ENCODE measurements around the gene SLC25A25.
A peak's percentile ranks its signal among the peaks of the same experiment; 100 is the strongest.
"Not testable (repeated sequence)": the region's sequence is repeated elsewhere in the genome, so short reads cannot be mapped to it uniquely, and the experiment has no call there.

Gene SLC25A25

DNA sequence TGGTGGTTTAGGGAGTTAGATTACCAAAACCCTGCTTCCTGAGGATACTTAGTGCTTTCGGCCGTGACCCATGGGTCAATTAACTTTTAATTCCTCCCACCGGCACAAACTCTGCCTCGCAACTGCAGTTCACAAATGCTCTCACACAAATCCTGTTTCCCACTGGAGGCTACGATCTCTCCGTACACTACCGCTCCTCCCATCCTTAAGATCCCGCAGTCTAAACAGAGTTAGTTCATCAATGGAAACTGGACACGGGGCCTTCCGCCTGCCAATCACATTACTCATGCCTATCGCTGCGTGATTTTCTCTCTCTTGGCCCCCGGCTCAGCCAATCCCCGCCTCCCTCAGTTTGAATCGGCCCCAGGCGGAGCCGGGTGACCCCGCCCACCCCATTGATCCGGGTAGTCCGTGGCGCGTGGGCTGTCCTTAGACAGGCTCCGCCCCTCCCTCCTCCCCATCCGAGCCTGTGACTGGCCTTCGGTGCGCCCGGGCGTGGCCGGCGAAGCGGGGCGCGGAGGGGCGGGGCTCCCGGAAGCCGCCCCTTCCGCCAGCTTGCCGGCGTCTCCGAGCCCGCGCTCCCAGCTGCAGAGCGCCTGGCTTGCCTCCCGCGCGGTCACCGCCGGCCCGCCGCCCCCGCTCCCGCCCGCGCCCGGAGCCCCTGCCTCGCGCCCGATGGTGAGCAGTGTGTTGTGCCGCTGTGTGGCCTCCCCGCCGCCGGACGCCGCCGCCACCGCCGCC, at the start of gene SLC25A25:
TSS of gene SLC25A25 (plus strand) at position 588 of the 741 bp plus-strand sequence. CDS start at position 676, 88 bp downstream.
- H3K4me3 ChIP-seq (ENCODE audit: low read length): peak within 1 kb of the TSS; percentile 90
- peaks cover 4% of the 10 kb centered on the region for H3K36me3 ChIP-seq (ENCODE audit: control insufficient read depth, insufficient read depth, low read length)
- no peaks in the 10 kb centered on the region for H3K9me3 ChIP-seq (ENCODE audit: control insufficient read depth, low read length)
- peaks cover 28% of the 10 kb centered on the region for H3K4me1 ChIP-seq (ENCODE audit: control insufficient read depth, insufficient read depth, low read length)
- no peaks in the 10 kb centered on the region for H3K27me3 ChIP-seq (ENCODE audit: control insufficient read depth, insufficient read depth, low read length)
- H3K9ac ChIP-seq (ENCODE audit: low read length): peak within 1 kb of the TSS; percentile 93

DNA sequence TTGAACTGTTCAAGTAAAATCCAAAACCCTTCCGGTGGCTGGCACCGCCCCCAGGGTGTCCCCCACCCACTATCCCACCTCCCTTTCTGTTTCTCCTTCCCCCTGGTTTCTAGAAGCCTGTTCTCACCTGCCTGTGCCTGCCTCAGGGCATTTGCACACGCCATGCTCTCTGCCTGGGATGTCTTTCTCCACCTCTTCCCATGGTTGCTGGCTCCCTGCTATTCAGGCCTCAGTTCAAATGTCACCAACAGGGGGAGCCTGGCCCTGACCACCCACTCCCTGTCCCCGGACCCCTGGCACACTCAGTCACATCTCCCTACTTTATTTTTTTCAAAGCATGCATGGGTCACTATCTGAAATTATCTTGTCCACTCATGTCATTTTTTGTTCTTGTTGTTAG, 47.3 kb upstream of the SLC25A25 start:
- Histone ChIP-seq H3K4me3 (ENCODE audit: low read length) (no peak overlapping the region), H3K27me3 (ENCODE audit: control insufficient read depth, insufficient read depth, low read length) (no peaks in the 10 kb centered on the region), H3K4me1 (ENCODE audit: control insufficient read depth, insufficient read depth, low read length) (peaks cover 21% of the 10 kb centered on the region), H3K9ac (ENCODE audit: low read length) (no peak overlapping the region), H3K36me3 (ENCODE audit: control insufficient read depth, insufficient read depth, low read length) (no peaks in the 10 kb centered on the region), H3K9me3 (ENCODE audit: control insufficient read depth, low read length) (no peaks in the 10 kb centered on the region)

- H3K9me3 ChIP-seq (ENCODE audit: control insufficient read depth, low read length): no peaks in the 10 kb centered on the region
- H3K4me3 ChIP-seq (ENCODE audit: low read length): no peak overlapping the region
- H3K4me1 ChIP-seq (ENCODE audit: control insufficient read depth, insufficient read depth, low read length): peaks cover 21% of the 10 kb centered on the region
- no peak overlapping the region for H3K9ac ChIP-seq (ENCODE audit: low read length)
- H3K36me3 ChIP-seq (ENCODE audit: control insufficient read depth, insufficient read depth, low read length): no peaks in the 10 kb centered on the region
- no peaks in the 10 kb centered on the region for H3K27me3 ChIP-seq (ENCODE audit: control insufficient read depth, insufficient read depth, low read length)
These were observed 46.9 kb upstream of the SLC25A25 start for GRCh38 chr9:128021098-128021497.

DNA sequence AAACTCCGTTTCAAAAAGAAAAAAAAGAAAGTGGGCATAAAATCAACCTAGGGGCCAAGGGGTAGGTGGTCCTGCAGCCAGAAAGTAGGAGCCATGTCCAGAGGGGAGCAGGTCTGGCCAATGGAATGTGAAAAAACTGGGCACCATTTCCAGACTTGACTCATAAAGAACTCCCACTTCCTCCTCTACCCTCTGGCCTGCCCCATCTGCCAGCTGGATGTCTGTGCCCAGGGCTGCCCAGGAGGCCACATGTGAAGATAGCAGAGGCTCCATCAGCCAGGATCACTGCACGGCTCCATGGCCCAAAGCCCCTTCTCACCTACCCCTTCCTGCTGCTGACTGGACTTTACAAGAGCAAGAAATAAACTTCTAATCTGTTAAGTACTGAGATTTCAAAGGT, 45.1 kb upstream of the SLC25A25 start:
- Histone ChIP-seq H3K27me3 (ENCODE audit: control insufficient read depth, insufficient read depth, low read length) (no peaks in the 10 kb centered on the region), H3K4me3 (ENCODE audit: low read length) (no peak overlapping the region), H3K9me3 (ENCODE audit: control insufficient read depth, low read length) (no peaks in the 10 kb centered on the region), H3K4me1 (ENCODE audit: control insufficient read depth, insufficient read depth, low read length) (peaks cover 12% of the 10 kb centered on the region), H3K36me3 (ENCODE audit: control insufficient read depth, insufficient read depth, low read length) (no peaks in the 10 kb centered on the region), H3K9ac (ENCODE audit: low read length) (no peak overlapping the region)

- not testable (repeated sequence) for H3K4me3 ChIP-seq (ENCODE audit: low read length); H3K27me3 ChIP-seq (ENCODE audit: control insufficient read depth, insufficient read depth, low read length); H3K9ac ChIP-seq (ENCODE audit: low read length); H3K36me3 ChIP-seq (ENCODE audit: control insufficient read depth, insufficient read depth, low read length); H3K9me3 ChIP-seq (ENCODE audit: control insufficient read depth, low read length); H3K4me1 ChIP-seq (ENCODE audit: control insufficient read depth, insufficient read depth, low read length)
These were observed 44.4 kb upstream of the SLC25A25 start for GRCh38 chr9:128023671-128024070.

DNA sequence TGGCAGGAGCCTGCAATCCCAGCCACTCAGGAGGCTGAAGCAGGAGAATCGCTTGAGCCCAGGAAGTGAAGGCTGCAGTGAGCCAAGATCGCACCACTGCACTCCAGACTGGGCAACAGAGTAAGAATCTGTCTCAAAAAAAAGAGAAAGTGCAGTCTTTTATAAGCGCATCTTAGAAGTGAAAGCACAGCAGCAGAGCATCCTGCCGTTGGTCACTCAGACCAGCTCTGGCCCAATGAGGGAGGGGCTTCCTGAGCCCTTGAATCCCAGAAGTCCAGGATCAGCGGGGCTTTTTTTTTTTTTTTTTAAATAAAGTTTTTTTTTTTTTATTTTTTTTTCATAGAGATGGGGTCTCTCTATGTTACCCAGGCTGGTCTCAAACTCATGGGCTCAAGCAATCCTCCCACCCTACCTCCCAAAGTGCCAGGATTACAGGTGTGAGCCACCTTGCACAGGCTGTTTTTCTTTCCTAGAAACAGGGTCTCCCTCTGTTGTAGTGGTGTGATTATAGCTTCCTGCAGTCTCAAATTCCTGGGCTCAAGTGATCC, 43.2 kb upstream of the SLC25A25 start:
- no peak overlapping the region for H3K4me3 ChIP-seq (ENCODE audit: low read length)
- H3K27me3 ChIP-seq (ENCODE audit: control insufficient read depth, insufficient read depth, low read length): no peaks in the 10 kb centered on the region
- H3K9me3 ChIP-seq (ENCODE audit: control insufficient read depth, low read length): no peaks in the 10 kb centered on the region
- H3K9ac ChIP-seq (ENCODE audit: low read length): no peak overlapping the region
- no peaks in the 10 kb centered on the region for H3K36me3 ChIP-seq (ENCODE audit: control insufficient read depth, insufficient read depth, low read length)
- peaks cover 6% of the 10 kb centered on the region for H3K4me1 ChIP-seq (ENCODE audit: control insufficient read depth, insufficient read depth, low read length)

DNA sequence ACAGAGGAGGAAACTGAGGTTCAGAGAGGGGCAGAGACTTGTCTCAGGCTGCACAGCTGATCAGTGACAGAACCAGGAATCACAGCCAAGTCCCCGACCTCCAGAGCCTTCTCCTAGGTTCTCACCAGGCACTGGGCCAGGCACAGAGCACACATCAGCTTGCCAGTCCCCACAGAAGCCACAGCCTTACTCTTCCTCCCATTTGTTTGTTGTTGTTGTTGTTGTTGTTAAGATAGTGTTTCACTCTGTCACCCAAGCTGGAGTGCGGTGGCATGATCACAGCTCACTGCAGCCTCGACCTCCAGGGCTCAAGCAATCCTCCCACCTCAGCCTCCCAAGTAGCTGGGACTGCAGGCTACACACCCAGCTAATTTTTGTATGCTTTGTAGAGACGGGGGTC, 42.3 kb upstream of the SLC25A25 start:
- Histone ChIP-seq H3K4me3 (ENCODE audit: low read length) (no peak overlapping the region), H3K4me1 (ENCODE audit: control insufficient read depth, insufficient read depth, low read length) (peaks cover 6% of the 10 kb centered on the region), H3K9ac (ENCODE audit: low read length) (no peak overlapping the region), H3K27me3 (ENCODE audit: control insufficient read depth, insufficient read depth, low read length) (no peaks in the 10 kb centered on the region), H3K9me3 (ENCODE audit: control insufficient read depth, low read length) (no peaks in the 10 kb centered on the region), H3K36me3 (ENCODE audit: control insufficient read depth, insufficient read depth, low read length) (no peaks in the 10 kb centered on the region)

- Histone ChIP-seq H3K27me3 (ENCODE audit: control insufficient read depth, insufficient read depth, low read length) (no peaks in the 10 kb centered on the region), H3K9ac (ENCODE audit: low read length) (no peak overlapping the region), H3K36me3 (ENCODE audit: control insufficient read depth, insufficient read depth, low read length) (no peaks in the 10 kb centered on the region), H3K9me3 (ENCODE audit: control insufficient read depth, low read length) (no peaks in the 10 kb centered on the region), H3K4me3 (ENCODE audit: low read length) (no peak overlapping the region), H3K4me1 (ENCODE audit: control insufficient read depth, insufficient read depth, low read length) (peaks cover 6% of the 10 kb centered on the region)
These were observed 41.7 kb upstream of the SLC25A25 start for GRCh38 chr9:128026255-128026772.

DNA sequence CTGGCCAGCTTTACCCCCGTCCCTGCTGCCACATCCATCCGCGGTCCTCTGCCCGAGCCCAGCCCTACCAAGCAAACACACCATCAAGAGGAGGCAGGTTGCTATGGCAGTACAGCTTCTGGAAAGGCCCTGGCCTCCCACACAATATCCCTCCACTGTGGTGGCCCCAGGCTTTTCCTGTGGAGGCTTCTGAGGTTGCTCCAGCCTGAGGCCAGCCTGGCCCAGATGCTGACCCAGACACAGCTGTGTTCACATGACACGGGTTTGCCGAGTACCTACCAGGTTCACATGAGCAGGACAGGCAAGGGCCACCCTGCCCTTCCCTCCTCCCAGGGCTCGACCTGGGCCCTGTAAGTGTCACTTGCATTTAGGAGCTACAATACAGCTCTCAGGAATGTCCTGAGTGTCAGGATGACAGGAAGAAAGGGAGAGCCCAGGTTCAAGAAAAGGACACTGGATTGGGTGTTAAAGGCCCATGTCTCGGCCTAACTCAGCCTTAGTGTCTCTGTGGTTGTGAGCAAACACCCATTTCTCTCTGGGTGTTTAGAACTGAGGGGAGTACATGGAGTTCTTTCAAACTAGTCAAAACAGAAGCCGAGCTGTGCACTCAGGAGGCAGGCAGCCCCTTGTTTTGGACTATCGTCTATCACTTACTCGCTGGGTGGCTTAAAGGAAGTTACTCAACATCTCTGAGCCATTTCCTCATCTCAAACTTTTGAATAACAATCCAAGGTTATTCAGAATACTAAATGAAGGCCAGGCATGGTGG, 41.1 kb upstream of the SLC25A25 start:
- H3K4me3 ChIP-seq (ENCODE audit: low read length): no peak overlapping the region
- peaks cover 6% of the 10 kb centered on the region for H3K4me1 ChIP-seq (ENCODE audit: control insufficient read depth, insufficient read depth, low read length)
- H3K27me3 ChIP-seq (ENCODE audit: control insufficient read depth, insufficient read depth, low read length): no peaks in the 10 kb centered on the region
- no peaks in the 10 kb centered on the region for H3K9me3 ChIP-seq (ENCODE audit: control insufficient read depth, low read length)
- no peaks in the 10 kb centered on the region for H3K36me3 ChIP-seq (ENCODE audit: control insufficient read depth, insufficient read depth, low read length)
- peak overlapping the region; percentile 11 for H3K9ac ChIP-seq (ENCODE audit: low read length)

DNA sequence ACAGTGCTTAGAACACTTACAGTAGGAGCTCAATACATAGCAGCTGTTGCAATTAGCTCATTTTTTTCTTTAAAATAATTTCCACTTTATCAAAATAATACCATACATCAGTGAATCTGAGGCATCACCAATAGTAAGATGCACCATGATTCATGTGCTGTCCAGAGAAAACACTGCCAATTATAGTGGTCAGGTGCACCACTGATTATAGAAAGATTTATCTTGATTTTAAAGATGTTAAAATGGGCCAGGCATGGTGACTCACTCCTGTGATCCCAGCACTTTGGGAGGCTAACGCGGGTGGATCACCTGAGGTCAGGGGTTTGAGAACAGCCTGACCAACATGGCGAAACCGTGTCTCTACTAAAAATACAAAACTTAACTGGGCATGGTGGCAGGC, 40.3 kb upstream of the SLC25A25 start:
- Histone ChIP-seq H3K4me1 (ENCODE audit: control insufficient read depth, insufficient read depth, low read length) (peaks cover 6% of the 10 kb centered on the region), H3K27me3 (ENCODE audit: control insufficient read depth, insufficient read depth, low read length) (no peaks in the 10 kb centered on the region), H3K4me3 (ENCODE audit: low read length) (no peak overlapping the region), H3K9ac (ENCODE audit: low read length) (no peak overlapping the region), H3K9me3 (ENCODE audit: control insufficient read depth, low read length) (no peaks in the 10 kb centered on the region), H3K36me3 (ENCODE audit: control insufficient read depth, insufficient read depth, low read length) (no peaks in the 10 kb centered on the region)

GRCh38 chr9:128033609-128034008, 34.4 kb upstream of the SLC25A25 start:
- Histone ChIP-seq H3K9ac (ENCODE audit: low read length) (no peak overlapping the region), H3K9me3 (ENCODE audit: control insufficient read depth, low read length) (no peaks in the 10 kb centered on the region), H3K4me3 (ENCODE audit: low read length) (no peak overlapping the region), H3K27me3 (ENCODE audit: control insufficient read depth, insufficient read depth, low read length) (no peaks in the 10 kb centered on the region), H3K4me1 (ENCODE audit: control insufficient read depth, insufficient read depth, low read length) (peaks cover 15% of the 10 kb centered on the region), H3K36me3 (ENCODE audit: control insufficient read depth, insufficient read depth, low read length) (no peaks in the 10 kb centered on the region)

Data from mucosa of stomach (tissue), 1 donor.